Measurements from ENCODE around the gene ACHE. TPM values are rescaled to one million over a fixed set of nuclear protein-coding genes. Genes with fewer than 3 reads are reported as not detected.
"Not testable (repeated sequence)": the region's sequence is repeated elsewhere in the genome, so short reads cannot be mapped to it uniquely, and the experiment has no call there.

The ACHE gene
- total RNA-seq, 1 experiment from 2014 or later: 7.0 TPM

GRCh38 chr7:100855515-100855914 is 40.2 kb downstream of the ACHE start:
- no peaks in the 10 kb centered on the region; a peak in 1 of 5 replicates for H3K9me3 Mint-ChIP-seq

GRCh38 chr7:100854899-100855298 is 40.8 kb downstream of the ACHE start:
- H3K27me3 ChIP-seq (ENCODE audit: insufficient read depth, low read length); H4K5ac ChIP-seq (ENCODE audit: insufficient read length, low read depth, low read length); H3K4me1 ChIP-seq (ENCODE audit: insufficient read depth, low read length); H2AK5ac ChIP-seq (ENCODE audit: insufficient read length, low read length); H3K18ac ChIP-seq (ENCODE audit: insufficient read length, low read depth, low read length); H3K23ac ChIP-seq (ENCODE audit: insufficient read length, low read depth, low read length); H3K79me2 ChIP-seq (ENCODE audit: insufficient read depth, low read length); H3K9ac ChIP-seq (ENCODE audit: extremely low read depth, insufficient read length, low read length); H2BK120ac ChIP-seq (ENCODE audit: low read depth, low read length, poor library complexity, severe bottlenecking); H3K14ac ChIP-seq (ENCODE audit: insufficient read depth, low read length); H4K20me1 ChIP-seq (ENCODE audit: control insufficient read depth, insufficient read depth, insufficient read length); H3K23me2 ChIP-seq (ENCODE audit: insufficient read length, low read depth, low read length, poor library complexity, severe bottlenecking); H3K27me3 Mint-ChIP-seq (ENCODE audit: low read depth); H3K4me1 Mint-ChIP-seq; H3K4ac ChIP-seq (ENCODE audit: low read depth, low read length); DNase-seq; H3K9me3 Mint-ChIP-seq; H3K27ac ChIP-seq (ENCODE audit: insufficient read length, low read depth, low read length); H3K9me3 ChIP-seq (ENCODE audit: control insufficient read depth, low read depth, low read length); H3K27ac Mint-ChIP-seq; H2BK15ac ChIP-seq (ENCODE audit: low read depth, low read length); H3T11ph ChIP-seq (ENCODE audit: low read length); H3K4me2 ChIP-seq (ENCODE audit: insufficient read depth, insufficient read length, low read length); H2BK12ac ChIP-seq (ENCODE audit: insufficient read length, low read depth, low read length); H3K56ac ChIP-seq (ENCODE audit: insufficient read length, low read depth, low read length); H2AFZ ChIP-seq (ENCODE audit: low read length); H4K91ac ChIP-seq (ENCODE audit: insufficient read length, low read depth, low read length); H3K79me1 ChIP-seq (ENCODE audit: insufficient read depth, low read depth, low read length, poor library complexity, severe bottlenecking); H2BK5ac ChIP-seq (ENCODE audit: insufficient read length, low read length); H4K8ac ChIP-seq (replicated peaks; ENCODE audit: insufficient read length, low read depth, low read length); H2BK20ac ChIP-seq (ENCODE audit: low read depth, low read length, poor library complexity, severe bottlenecking): not testable (repeated sequence)
- WGBS (ENCODE audit: extremely low coverage, insufficient read length, low lambda C conversion rate): no CpG with 5 or more reads among the region's 9 CpGs
- peak overlapping the region in 1 of 2 experiments; percentile 17; a peak in 2 of 5 replicates for H3K4me3 Mint-ChIP-seq
- peaks cover 5 to 20% (median 17%) of the 10 kb centered on the region in 3 experiments; a peak in 6 of 7 replicates for H3K36me3 Mint-ChIP-seq (ENCODE audit: insufficient read depth in 1 of 3, low read depth in 3 of 3)

More at GRCh38 chr7:100855515-100855914, 40.2 kb downstream of the ACHE start:
- Histone ChIP-seq H3K23ac (ENCODE audit: insufficient read length, low read depth, low read length) (no peak overlapping the region), H3K18ac (ENCODE audit: insufficient read length, low read depth, low read length) (no peak overlapping the region), H3K14ac (ENCODE audit: insufficient read depth, low read length) (no peak overlapping the region; the same call in 1 of the 2 replicates), H3K56ac (ENCODE audit: insufficient read length, low read depth, low read length) (no peak overlapping the region), H4K91ac (ENCODE audit: insufficient read length, low read depth, low read length) (no peak overlapping the region), H3K79me2 (ENCODE audit: insufficient read depth, low read length) (peaks cover 2% of the 10 kb centered on the region; the same call in 1 of the 2 replicates), H3K27me3 (ENCODE audit: insufficient read depth, low read length) (no peaks in the 10 kb centered on the region), H4K8ac (replicated peaks; ENCODE audit: insufficient read length, low read depth, low read length) (no peak overlapping the region), H3K9me3 (ENCODE audit: control insufficient read depth, low read depth, low read length) (no peaks in the 10 kb centered on the region), H2AFZ (ENCODE audit: low read length) (no peak overlapping the region), H3K23me2 (ENCODE audit: insufficient read length, low read depth, low read length, poor library complexity, severe bottlenecking) (peaks cover 4% of the 10 kb centered on the region), H2BK15ac (ENCODE audit: low read depth, low read length) (no peak overlapping the region), H3K79me1 (ENCODE audit: insufficient read depth, low read depth, low read length, poor library complexity, severe bottlenecking) (peaks cover 3% of the 10 kb centered on the region), H3K4me2 (ENCODE audit: insufficient read depth, insufficient read length, low read length) (no peak overlapping the region), H3K4ac (ENCODE audit: low read depth, low read length) (no peak overlapping the region), H4K5ac (ENCODE audit: insufficient read length, low read depth, low read length) (no peak overlapping the region), H2BK20ac (ENCODE audit: low read depth, low read length, poor library complexity, severe bottlenecking) (no peak overlapping the region), H3K4me1 (ENCODE audit: insufficient read depth, low read length) (no peaks in the 10 kb centered on the region), H4K20me1 (ENCODE audit: control insufficient read depth, insufficient read depth, insufficient read length) (no peaks in the 10 kb centered on the region), H3K27ac (ENCODE audit: insufficient read length, low read depth, low read length) (no peak overlapping the region), H2BK120ac (ENCODE audit: low read depth, low read length, poor library complexity, severe bottlenecking) (no peak overlapping the region), H2BK5ac (ENCODE audit: insufficient read length, low read length) (no peak overlapping the region), H3T11ph (ENCODE audit: low read length) (no peak overlapping the region), H2AK5ac (ENCODE audit: insufficient read length, low read length) (no peak overlapping the region), H2BK12ac (ENCODE audit: insufficient read length, low read depth, low read length) (no peak overlapping the region), H3K9ac (ENCODE audit: extremely low read depth, insufficient read length, low read length) (no peak overlapping the region)
- Mint-ChIP-seq H3K27me3 (ENCODE audit: low read depth) (no peaks in the 10 kb centered on the region), H3K27ac (no peak overlapping the region; a peak in 3 of 7 replicates), H3K36me3 (ENCODE audit: insufficient read depth in 1 of 3, low read depth in 3 of 3) (peaks cover 7 to 26% (median 23%) of the 10 kb centered on the region in 3 experiments; a peak in 6 of 7 replicates), H3K4me3 (peak overlapping the region in 1 of 2 experiments; percentile 34; a peak in 1 of 5 replicates), H3K4me1 (peaks cover 6 to 10% of the 10 kb centered on the region in 2 experiments; a peak in 2 of 4 replicates)
- WGBS (ENCODE audit: extremely low coverage, insufficient read length, low lambda C conversion rate): no CpG with 5 or more reads among the region's 10 CpGs
- no peak for TF ChIP-seq CTCF (conservative IDR thresholded peaks at IDR 0.05)
- DNase-seq: no peak

All from H9 (cell line).